GM18868 (cell line): ENCODE data around the gene LASP1.
"Not testable (repeated sequence)": the region's sequence is repeated elsewhere in the genome, so short reads cannot be mapped to it uniquely, and the experiment has no call there.

ENCODE experiments used
- ATAC-seq: cut with Tn5 transposase; IDR thresholded peaks from one replicate; pipeline ENCODE4 v1.9.1; 2021; ENCODE audit warnings: mild to moderate bottlenecking, moderate library complexity; ENCODE audit not compliant: unreplicated experiment

The LASP1 gene

DNA sequence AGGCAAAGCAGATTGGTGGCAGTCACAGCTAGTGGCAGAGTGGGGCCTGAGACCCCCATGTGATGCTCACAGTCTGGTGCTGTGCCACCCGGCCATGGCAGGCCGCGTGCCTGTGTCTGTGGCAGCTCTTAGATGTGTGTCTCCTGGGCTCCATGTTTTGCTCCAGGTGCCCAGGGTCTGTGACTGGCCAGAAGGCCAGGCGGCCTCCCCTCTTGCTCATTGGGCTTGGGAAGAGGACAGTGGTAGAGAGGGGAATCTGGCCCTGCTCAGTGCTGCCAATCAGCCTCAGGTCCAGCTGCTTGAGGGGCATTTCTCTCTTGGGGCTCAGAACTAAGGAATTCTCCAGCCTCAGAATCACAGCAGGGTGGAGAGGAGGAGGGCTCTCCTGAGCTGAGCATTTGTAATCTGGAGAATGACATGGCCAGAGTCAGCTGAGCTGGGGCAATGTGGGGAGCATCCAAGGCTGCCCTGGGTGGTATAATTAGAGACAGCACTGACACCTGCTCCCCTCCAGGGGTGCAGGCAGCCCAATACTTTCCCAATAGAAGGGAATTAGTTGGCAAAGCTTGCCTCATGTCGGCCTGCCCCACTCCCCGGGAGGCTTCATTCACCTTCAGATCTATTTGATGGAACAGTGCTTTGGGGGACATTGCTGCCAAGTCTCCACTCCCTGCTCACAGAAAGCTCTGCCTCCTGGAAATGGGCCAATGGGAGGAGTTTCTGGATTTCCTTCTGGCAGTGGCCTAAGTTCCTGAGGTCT lies 52.9 kb downstream of the LASP1 start:
- ATAC-seq = no peak

DNA sequence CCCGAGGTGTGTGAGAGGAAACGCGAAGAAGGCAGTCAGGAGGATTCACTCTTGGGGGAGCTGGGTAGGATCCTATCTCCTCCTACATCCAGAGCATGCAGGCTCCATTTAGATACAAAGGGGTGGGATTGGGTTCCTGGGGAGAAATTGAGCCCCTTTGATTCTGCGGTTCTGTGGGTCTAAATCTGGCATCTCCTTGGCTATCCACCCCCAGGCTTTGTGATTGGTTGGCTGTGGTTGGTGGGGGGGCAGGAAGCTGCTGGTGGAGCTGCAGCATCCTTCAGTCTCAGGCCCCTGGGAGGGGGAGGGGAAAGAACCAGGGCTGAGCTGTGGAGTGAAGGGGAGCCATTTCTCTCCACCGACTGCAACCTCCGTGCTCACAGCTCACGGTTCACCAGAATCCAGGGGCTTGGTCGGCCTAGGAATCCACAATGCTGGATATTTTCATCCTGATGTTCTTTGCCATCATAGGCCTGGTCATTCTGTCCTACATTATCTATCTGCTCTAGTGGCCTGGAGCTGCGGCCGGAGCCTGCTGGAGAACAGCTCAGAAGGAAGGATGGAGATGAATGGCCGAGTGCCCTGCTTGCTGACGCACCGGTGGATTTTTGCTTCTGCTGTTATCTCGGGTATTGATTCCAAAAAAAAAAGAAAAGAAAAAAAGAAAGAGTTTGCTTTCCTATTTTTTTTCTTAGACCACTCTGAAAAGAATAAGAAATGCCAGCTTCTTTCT lies 55.6 kb downstream of the LASP1 start, which contains the start of gene LASP1NB:
LASP1NB (plus strand) TSS at position 352 of the 733 bp plus-strand sequence.
- ATAC-seq = no peak

DNA sequence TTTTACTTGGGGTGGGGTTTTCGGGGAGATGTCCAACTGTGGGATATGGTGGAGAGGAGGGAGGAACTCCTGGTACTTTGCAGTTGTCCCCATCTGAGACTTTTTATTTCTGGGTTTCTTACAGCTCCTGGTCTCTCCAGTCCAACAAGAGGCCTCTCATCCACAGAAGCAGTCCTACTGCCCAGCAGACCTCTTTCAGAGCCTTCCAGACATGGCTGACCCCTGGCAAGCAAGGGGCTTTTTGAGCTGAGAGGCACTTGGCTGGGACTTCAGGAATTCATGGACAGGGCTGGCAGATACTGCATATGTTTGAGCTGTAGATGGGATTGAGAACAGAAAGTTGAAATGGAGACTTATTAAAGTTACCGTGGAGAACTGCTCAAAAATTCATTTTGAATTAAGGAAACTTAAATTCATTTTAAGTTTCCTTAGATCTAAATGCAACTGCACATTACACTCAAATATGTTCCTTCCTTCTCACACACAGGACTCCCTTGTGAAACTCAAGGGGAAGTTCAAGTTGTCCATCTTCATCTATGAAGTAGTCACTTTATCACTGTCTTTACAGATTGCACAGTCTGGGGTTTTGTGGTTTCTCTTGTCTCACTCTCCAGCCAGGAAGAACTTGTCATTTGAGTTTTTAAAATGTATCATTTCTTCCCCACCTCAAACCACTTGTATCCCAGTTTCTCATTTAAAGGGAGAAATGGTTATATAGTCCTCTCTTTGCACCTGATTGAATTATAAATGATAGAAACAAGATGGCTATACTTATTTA lies 56.6 kb downstream of the LASP1 start:
- no peak for ATAC-seq

DNA sequence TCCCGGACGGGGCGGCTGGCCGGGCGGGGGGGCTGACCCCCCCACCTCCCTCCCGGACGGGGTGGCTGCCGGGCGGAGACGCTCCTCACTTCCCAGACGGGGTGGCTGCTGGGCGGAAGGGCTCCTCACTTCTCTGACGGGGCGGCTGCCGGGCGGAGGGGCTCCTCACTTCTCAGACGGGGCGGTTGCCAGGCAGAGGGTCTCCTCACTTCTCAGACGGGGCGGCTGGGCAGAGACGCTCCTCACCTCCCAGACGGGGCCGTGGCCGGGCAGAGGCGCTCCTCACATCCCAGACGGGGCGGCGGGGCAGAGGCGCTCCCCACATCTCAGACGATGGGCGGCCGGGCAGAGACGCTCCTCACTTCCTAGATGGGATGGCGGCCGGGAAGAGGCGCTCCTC lies 60.9 kb downstream of the LASP1 start:
- ATAC-seq = not testable (repeated sequence)

DNA sequence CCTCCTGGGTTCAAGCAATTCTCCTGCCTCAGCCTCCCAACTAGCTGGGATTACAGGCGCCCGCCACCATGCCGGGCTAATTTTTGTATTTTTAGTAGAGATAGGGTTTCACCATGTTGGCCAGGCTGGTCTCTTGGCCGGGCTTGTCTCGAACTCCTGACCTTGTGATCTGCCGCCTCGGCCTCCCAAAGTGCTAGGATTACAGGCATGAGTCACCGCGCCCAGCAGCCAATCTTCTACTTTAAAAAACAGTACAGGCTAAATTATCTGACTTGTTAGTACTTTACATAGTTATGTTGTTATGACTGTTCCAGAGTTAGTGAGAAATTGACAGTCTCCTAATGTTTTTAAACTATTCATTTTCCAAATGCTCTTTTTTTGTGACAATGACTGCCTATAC lies 64.1 kb downstream of the LASP1 start:
- ATAC-seq = not testable (repeated sequence)

DNA sequence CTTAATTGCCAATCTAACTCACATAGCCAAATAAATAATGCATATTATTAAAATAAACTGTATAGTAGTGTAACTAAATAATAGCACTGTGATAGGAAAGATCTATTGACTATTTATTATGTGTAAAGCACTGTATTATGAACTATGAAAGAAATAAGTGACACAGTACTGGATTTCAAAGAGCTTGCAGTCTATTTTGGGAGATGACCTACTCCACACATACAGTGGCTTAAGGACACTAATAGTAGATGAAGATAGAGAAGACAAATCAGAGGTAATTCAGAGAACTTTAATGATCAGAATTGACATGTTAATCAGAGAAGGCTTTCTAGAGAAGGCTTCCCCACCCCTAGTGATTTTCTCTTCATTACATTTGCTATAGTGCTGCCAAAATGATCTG lies 70.1 kb downstream of the LASP1 start:
- no peak for ATAC-seq

DNA sequence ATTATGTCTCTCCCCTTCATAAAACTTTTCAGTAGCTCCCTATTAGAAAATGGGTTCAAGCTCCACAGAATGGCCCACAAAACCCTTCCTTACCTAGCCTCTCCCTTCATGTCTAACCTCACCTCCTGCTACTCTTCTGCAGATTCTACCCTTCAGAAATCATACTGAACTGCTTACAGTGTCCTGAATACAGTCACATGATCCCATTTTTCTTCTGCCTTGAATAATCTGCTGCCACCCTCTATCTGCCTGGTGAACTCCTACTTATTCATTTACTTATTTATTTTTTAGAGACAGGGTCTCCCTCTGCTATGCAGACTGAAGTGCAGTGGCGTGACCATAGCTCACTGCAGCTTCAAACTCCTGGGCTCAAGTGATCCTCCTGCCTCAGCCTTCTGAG lies 70.5 kb downstream of the LASP1 start:
- ATAC-seq = no peak

DNA sequence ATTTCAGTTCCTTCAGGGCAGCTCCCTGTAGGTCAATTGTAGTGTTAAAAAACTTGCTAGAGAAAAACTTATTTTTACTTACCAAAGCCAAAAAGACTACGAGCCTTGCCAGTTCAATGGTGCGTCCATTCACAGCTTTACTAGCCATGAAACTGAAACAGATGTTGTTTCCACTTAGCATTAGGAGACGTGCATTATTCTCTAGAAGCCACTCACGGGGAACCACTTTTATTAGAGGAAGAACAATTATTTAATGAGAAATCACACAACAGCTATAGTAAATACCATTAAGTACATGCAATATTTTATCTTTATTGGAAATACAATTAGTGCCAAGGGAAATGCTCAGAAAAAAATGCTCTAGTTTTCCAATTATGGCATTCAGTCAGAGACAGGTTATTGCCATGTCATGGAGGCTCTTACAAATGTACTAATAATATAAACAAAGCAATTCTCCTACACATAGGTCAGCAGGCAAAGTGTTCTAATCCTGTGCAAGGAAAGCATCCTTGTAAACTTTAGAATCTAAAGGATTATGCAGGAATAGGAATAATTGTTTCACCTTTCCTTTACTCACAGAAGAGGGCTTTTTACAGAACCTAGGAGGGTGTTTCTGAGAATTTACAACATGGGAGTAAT lies 73.0 kb downstream of the LASP1 start:
- no peak for ATAC-seq

DNA sequence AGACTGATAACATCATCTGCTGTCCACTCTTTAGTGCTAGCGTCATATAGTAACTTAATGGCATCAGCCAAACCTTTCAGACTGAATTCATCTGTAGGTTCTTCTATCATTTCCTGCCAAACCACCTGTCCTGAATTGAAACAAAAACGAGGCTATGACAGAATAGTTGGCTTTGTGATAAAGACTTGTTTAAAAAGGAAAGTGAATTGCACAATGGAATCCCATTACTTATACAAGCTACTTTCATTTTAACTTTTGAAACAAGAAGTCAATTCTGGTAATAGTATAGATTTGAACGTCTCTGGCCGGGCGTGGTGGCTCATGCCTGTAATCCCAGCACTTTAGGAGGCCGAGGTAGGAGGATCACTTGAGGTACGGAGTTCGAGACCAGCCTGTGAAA lies 73.7 kb downstream of the LASP1 start:
- no peak for ATAC-seq

DNA sequence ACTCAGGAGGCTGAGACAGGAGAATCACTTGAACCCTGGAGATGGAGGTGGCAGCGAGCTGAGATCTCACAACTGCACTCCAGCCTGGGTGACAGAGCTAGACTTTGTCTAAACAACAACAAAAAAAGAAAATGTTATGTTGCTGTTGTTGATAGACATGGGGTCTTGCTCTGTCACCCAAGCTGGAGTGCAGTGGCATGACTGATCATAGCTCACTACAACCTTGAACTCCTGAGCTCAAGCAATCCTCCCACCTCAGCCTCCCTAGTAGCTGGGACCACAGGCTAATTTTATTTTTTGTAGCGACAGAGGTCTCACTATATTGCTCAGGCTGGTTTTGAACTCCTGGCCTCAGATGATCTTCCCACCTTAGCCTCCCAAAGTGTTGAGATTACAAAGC lies 77.3 kb downstream of the LASP1 start:
- no peak for ATAC-seq

DNA sequence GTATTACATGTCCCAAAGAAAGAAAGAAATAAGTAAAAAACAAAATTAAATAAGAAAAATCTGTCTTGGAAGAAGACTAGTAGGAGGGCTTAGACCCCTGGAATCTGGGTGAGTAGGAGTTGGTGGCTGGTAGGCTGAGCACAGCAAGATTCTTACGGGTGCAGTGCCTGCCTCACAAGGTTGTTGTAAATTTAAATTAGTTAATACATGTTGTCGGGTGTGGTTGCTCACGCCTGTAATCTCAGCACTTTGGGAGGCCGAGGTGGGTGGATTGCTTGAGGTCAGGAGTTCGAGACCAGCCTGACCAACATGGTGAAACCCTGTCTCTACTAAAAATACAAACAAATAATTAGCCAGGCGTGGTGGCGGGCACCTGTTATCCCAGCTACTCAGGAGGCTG lies 83.9 kb downstream of the LASP1 start:
- not testable (repeated sequence) for ATAC-seq

DNA sequence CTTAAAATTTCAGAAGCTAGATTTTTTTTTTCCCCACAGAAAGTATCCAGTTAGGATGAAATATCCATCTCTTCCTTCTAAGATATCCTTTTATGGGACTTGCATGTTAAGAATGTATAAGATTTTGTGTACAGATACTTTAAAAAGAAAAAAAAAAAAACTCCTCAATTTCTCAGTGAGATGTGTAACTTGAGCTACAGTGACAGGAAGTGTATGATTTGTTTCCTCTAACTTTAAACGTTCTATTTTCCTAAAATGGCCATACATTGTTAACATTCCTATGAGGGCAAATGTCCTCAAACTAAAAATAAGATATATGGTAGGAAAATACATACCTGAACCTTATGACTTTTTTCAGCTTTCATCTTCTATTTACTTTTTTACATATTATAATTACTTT lies 88.5 kb downstream of the LASP1 start:
- no peak for ATAC-seq

DNA sequence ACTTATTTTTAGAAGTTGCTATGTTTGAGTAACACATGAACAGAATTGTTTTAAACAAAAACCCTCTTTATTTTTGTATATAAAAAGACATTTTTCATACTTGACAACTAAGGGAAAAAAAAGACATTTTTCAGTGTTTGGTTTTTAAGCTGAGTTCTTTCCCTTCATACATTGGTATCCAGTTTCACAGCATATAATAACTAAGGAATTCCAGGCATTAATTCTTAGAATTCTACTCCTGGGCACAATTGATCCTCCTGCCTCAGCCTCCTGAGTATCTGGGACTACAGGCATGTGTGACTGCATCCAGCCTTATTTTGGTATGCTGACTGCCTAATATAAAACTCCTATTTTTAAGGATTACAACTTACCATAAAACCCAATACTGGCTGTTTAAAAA lies 88.9 kb downstream of the LASP1 start:
- no peak for ATAC-seq

DNA sequence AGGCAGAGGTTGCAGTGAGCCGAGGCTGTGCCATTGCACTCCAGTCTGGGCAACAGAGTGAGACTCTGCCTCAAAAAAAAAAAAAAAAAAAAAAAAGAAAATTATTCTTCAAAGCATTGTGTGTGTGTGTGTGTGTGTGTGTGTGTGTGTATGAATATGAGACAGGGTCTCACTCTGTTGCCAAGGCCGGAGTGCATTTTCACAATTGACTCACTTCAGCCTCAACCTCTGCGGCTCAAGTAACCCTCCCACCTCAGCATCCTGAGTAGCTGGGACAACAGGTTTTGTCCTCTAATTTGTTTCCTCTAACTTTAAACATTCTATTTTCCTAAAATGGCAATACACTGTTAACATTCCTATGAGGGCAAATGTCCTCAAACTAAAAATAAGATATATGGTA lies 89.7 kb downstream of the LASP1 start:
- ATAC-seq = no peak

DNA sequence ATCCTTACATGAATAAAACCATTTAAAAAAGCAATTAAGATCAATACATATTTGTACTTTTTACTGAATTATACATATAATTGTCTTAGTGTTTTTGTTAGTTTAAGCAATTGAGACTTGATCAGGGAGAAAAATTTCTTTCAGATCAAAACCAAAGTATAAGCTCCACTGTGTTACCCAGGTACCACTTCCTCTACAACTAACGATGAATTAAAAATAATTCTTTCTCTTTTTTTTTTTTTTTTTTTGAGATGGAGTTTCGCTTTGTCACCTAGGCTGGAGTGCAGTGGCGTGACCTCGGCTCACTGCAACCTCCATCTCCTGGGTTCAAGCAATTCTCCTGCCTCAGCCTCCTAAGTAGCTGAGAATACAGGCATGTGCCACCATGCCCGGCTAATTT lies 90.5 kb downstream of the LASP1 start:
- ATAC-seq = no peak

DNA sequence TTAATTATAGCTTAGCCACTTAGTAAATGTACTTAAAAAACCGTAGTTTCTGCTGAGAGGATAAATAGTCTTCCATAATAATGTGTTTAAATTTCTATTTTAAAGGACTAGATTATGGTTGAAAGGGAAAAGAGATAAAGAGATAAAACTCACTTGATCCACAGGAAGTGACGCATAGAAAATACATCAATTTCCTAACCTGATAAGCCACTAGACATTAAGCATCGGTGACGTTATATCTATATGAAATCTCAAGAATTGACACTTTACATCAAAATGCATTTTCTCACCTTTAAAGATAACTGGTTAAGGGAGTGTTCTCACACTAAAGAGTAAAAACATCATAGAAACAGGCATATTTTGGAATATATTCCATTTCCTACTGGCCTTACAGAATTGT lies 91.6 kb downstream of the LASP1 start:
- ATAC-seq = no peak

DNA sequence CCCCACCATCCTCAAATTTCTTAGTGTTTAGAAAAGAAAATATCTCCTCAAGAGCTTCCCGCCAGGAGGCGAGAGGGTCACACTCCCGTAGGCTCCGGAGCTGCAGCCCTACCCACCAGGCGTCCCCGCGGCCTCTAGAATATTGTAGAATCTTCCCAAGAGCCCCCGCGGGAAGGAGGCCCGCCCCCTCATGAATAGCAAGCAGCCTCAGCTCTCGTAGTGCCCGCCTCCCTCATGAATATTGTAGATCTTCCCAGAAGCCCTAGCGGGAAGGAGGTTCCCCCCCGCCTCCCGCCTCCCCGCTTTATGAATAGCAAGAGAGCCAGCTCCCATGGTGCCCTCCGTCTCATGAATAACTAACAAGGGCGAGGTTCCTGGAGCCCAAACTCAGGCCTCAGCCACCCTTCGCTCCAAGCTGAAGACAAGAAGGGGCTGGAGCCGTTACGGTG lies 97.5 kb downstream of the LASP1 start, which contains the start of gene FBXO47:
FBXO47 (minus strand) TSS at position 114 of the 449 bp plus-strand sequence. CDS start 4,378 bp downstream, outside the sequence.
- ATAC-seq = no peak

DNA sequence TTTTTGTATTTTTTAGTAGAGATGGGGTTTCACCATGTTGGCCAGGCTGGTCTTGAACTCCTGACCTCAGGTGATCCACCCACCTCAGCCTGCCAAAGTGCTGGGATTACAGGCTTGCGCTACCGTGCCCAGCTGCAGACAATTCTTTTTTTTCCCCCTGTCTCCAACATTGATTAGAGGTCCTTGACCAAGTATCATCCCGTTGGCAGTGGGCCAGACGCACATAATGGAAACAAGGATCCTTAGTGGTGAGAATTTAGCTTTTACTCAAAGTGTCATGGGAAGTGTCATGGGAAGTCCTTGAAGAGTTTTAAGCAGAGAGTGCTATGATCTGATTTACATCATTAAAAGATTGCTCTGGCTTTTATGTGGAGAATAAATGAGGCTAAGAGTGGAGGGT lies 99.4 kb downstream of the LASP1 start:
- ATAC-seq = no peak

DNA sequence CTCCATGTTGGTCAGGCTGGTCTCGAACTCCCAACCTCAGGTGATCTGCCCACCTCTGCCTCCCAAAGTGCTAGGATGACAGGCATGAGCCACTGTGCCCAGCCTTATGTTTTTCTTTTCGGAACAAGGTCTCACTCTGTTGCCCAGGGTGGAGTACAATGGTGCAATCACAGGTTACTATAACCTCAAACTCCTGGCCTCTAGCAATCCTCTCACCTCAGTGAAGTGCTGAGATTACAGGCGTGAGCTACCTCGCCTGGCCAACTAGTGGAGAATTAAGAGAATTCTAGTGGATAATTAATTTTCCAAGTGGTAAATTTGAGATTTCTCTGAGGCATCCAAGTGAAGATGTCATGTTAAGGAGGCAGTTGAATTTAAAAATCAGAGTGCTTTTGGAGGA lies 100.3 kb downstream of the LASP1 start:
- no peak for ATAC-seq

DNA sequence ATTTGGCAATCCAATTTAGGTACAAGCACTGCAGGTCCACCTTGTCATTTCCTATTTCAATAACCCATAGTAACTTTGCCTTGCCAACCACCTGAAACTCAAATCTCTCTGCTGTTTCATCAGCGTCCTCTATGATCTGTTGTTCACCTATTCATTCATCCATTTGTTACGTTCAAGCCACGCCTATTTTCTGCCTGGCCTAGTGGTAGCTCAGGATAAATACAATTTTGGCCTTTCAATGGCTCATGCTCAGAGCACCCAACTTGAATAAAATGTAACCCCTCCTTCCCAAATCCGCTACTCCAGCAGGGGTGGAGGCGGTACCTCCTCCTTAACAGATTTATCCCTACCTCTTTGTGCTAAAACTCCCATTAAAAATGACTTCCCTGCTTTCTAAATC lies 100.9 kb downstream of the LASP1 start:
- no peak for ATAC-seq
